ENCODE results near the gene MSH5. TPM values are rescaled to one million over a fixed set of nuclear protein-coding genes. Genes with fewer than 3 reads are reported as not detected.

Gene MSH5
- polyA plus RNA-seq, 2 of the 4 experiments (the other 2 are of a cell fraction), result 17.4 to 36.5 TPM

- DNase-seq (ENCODE audit: low read depth in 1 of 2, low spot score in 1 of 2) (peak in 1 of 2 experiments; percentile 24), FAIRE-seq (no peak), ATAC-seq (peak; percentile 37 to 44)
- ChIA-PET POLR2A (interaction anchor here (1.0 to 1.1 kb wide), 2 partner anchors 30 to 51 kb away, joined by 4 to 7 read pairs; partner anchors contain the start of genes HSPA1B and LSM2), CTCF (interaction anchor here (0.8 kb wide), 1 partner anchor 19 kb away, joined by 3 read pairs; no protein-coding TSS in a partner anchor)
- Histone ChIP-seq H3K27ac (peak overlapping the region; percentile 70 to 86), H3K9me3 (no peaks in the 10 kb centered on the region), H3K4me2 (peak overlapping the region; percentile 89), H3K4me3 (0 out of 3 replicates have a peak overlapping the region, but pooled peaks have one; percentile 21), H3K4me1 (peaks cover 32% of the 10 kb centered on the region)
- TF ChIP-seq TP53 (CRISPR knock-in tag; IDR thresholded peaks at IDR 0.05), result no peak
- no peak for TF ChIP-seq HMGXB4 (CRISPR knock-in tag; IDR thresholded peaks at IDR 0.05; ENCODE audit: borderline replicate concordance)
- TF ChIP-seq MYC (IDR thresholded peaks at IDR 0.05; ENCODE audit: borderline replicate concordance, low read length), result no peak
- TF ChIP-seq HOXB13 (CRISPR knock-in tag; IDR thresholded peaks at IDR 0.05; ENCODE audit: low read depth), result no peak
- no peak for TF ChIP-seq SMC3 (IDR thresholded peaks at IDR 0.05)
- no peak for TF ChIP-seq EHF (CRISPR knock-in tag; IDR thresholded peaks at IDR 0.05)
- no peak for TF ChIP-seq KDM1A (IDR thresholded peaks at IDR 0.05; ENCODE audit: low read depth)
- TF ChIP-seq MAZ (IDR thresholded peaks at IDR 0.05; ENCODE audit: borderline replicate concordance, low read depth, low read length), result no peak
- no peak for TF ChIP-seq CTCF (IDR thresholded peaks at IDR 0.05)
- TF ChIP-seq SREBF2 (IDR thresholded peaks at IDR 0.05), result no peak
- TF ChIP-seq EHMT2 (IDR thresholded peaks at IDR 0.05; ENCODE audit: low read depth), result no peak
- TF ChIP-seq CBX8 (IDR thresholded peaks at IDR 0.05), result no peak
- TF ChIP-seq REST (IDR thresholded peaks at IDR 0.05), result no peak
- no peak for TF ChIP-seq ATOH8 (CRISPR knock-in tag; IDR thresholded peaks at IDR 0.05; ENCODE audit: low read depth)
- no peak for TF ChIP-seq USF2 (IDR thresholded peaks at IDR 0.05)
- TF ChIP-seq RCOR1 (IDR thresholded peaks at IDR 0.05; ENCODE audit: low read depth, low read length), result no peak
- TF ChIP-seq JUNB (IDR thresholded peaks at IDR 0.05), result no peak
- TF ChIP-seq POLR2A (IDR thresholded peaks at IDR 0.05; ENCODE audit: low read length), result no peak
- TF ChIP-seq MAFK (IDR thresholded peaks at IDR 0.05; ENCODE audit: partially characterized antibody), result no peak
- WGBS (ENCODE audit: missing lambda C conversion rate), result 30% methylated on average over 11 of the region's 14 CpGs
Measured at GRCh38 chr6:31776485-31776988, 36.7 kb downstream of the MSH5 start.

All from A549 (cell line).